ENCODE results near the gene PPFIBP2.

PPFIBP2 gene

GRCh38 chr11:7581021-7581590 lies 67.3 kb downstream of the PPFIBP2 start (continued):
- TF ChIP-seq SNAI2 (CRISPR knock-in tag; IDR thresholded peaks at IDR 0.05), result no peak
- TF ChIP-seq BACH2 (CRISPR knock-in tag; IDR thresholded peaks at IDR 0.05; ENCODE audit: borderline replicate concordance), result no peak
- no peak for TF ChIP-seq CREB5 (CRISPR knock-in tag; IDR thresholded peaks at IDR 0.05; ENCODE audit: low read depth)
- TF ChIP-seq TSHZ2 (CRISPR knock-in tag; IDR thresholded peaks at IDR 0.05), result no peak

GRCh38 chr11:7582338-7582985 lies 68.7 kb downstream of the PPFIBP2 start:
- TF ChIP-seq TCF4 (CRISPR knock-in tag; IDR thresholded peaks at IDR 0.05; ENCODE audit: borderline replicate concordance) (no peak), POU6F1 (CRISPR knock-in tag; IDR thresholded peaks at IDR 0.05; ENCODE audit: borderline replicate concordance, low read depth) (no peak), BACH2 (CRISPR knock-in tag; IDR thresholded peaks at IDR 0.05; ENCODE audit: borderline replicate concordance) (no peak), OSR1 (CRISPR knock-in tag; IDR thresholded peaks at IDR 0.05) (no peak), ZNF8 (CRISPR knock-in tag; IDR thresholded peaks at IDR 0.05) (no peak), ISL1 (CRISPR knock-in tag; IDR thresholded peaks at IDR 0.05) (no peak), RARB (CRISPR knock-in tag; IDR thresholded peaks at IDR 0.05) (no peak), ZNF565 (CRISPR knock-in tag; conservative IDR thresholded peaks at IDR 0.05; ENCODE audit: low read depth) (no peak), ESRRG (CRISPR knock-in tag; IDR thresholded peaks at IDR 0.05) (no peak), SNAI2 (CRISPR knock-in tag; IDR thresholded peaks at IDR 0.05) (no peak), CSRNP3 (CRISPR knock-in tag; IDR thresholded peaks at IDR 0.05) (no peak), ARNTL (CRISPR knock-in tag; IDR thresholded peaks at IDR 0.05; ENCODE audit: borderline replicate concordance, low read depth) (no peak)
- no peak for ATAC-seq

GRCh38 chr11:7583248-7583647 lies 69.4 kb downstream of the PPFIBP2 start:
- TF ChIP-seq ZFP30 (CRISPR knock-in tag; IDR thresholded peaks at IDR 0.05) (no peak), ZNF70 (CRISPR knock-in tag; IDR thresholded peaks at IDR 0.05) (no peak), TOX (CRISPR knock-in tag; IDR thresholded peaks at IDR 0.05; ENCODE audit: borderline replicate concordance) (no peak), CREB5 (CRISPR knock-in tag; IDR thresholded peaks at IDR 0.05; ENCODE audit: low read depth) (no peak), ZNF8 (CRISPR knock-in tag; IDR thresholded peaks at IDR 0.05) (no peak), POU6F1 (CRISPR knock-in tag; IDR thresholded peaks at IDR 0.05; ENCODE audit: borderline replicate concordance, low read depth) (no peak), PPARA (CRISPR knock-in tag; IDR thresholded peaks at IDR 0.05; ENCODE audit: borderline replicate concordance) (no peak), ZC3H10 (CRISPR knock-in tag; IDR thresholded peaks at IDR 0.05) (no peak), ZFP3 (CRISPR knock-in tag; IDR thresholded peaks at IDR 0.05) (no peak), BACH2 (CRISPR knock-in tag; IDR thresholded peaks at IDR 0.05; ENCODE audit: borderline replicate concordance) (no peak), RARB (CRISPR knock-in tag; IDR thresholded peaks at IDR 0.05) (no peak), SNAI2 (CRISPR knock-in tag; IDR thresholded peaks at IDR 0.05) (no peak), ZNF565 (CRISPR knock-in tag; conservative IDR thresholded peaks at IDR 0.05; ENCODE audit: low read depth) (no peak)
- ATAC-seq, result no peak

Data from SK-N-SH treated with all-trans-retinoic acid at 6 μM for 48 hours (cell line).